Prostate gland (tissue), 2 donors: Measurements from ENCODE around the gene UGT1A3. TPM values are rescaled to one million over a fixed set of nuclear protein-coding genes. Genes with fewer than 3 reads are reported as not detected.

Experiments used
- DNase-seq: peaks from one replicate; pipeline ENCODE4 v3.0.0-alpha.2; 2019; ENCODE audit warnings: low spot score
- H3K27ac ChIP-seq, 2 donors: fragments of 200-600 bp; sonication (generic); 2 replicates each; pipeline ENCODE4 v1.5.1; 2017 to 2019
- H3K27me3 ChIP-seq: fragments of 200-600 bp; sonication (generic); replicated peaks from 2 replicates; pipeline ENCODE4 v1.5.1; 2019; ENCODE audit not compliant: insufficient read depth
- H3K36me3 ChIP-seq, 2 donors: fragments of 200-600 bp; sonication (generic); 1 replicate in 1 of 2; 2 replicates in 1 of 2; pipeline versions ENCODE4 v1.5.1 to v1.8.1; 2017 to 2019
- H3K4me1 ChIP-seq: fragments of 200-600 bp; sonication (generic); replicated peaks from 2 replicates; pipeline ENCODE4 v1.5.1; 2019
- H3K4me3 ChIP-seq, 2 donors: fragments of 200-600 bp; sonication (generic); 2 replicates each; pipeline ENCODE4 v1.5.1; 2017 to 2019
- H3K9me3 ChIP-seq: fragments of 200-600 bp; sonication (generic); 2 replicates; pipeline ENCODE4 v1.5.1; 2017
- CTCF ChIP-seq, 4 experiments: fragments of 200-600 bp in 2 of 4; fragments of 450-650 bp in 2 of 4; sonication (generic) in 2 of 4; IDR thresholded peaks; 1 replicate in 3 of 4; 2 replicates in 1 of 4; pipeline ENCODE4 v1.5.1; 2016 to 2019; ENCODE audit warnings: antibody characterized with exemption in 4 of 4, mild to moderate bottlenecking in 2 of 4, moderate library complexity in 2 of 4
- POLR2A ChIP-seq: fragments of 450-650 bp; IDR thresholded peaks from one replicate; pipeline ENCODE4 v1.6.1; 2016; ENCODE audit warnings: antibody characterized with exemption, mild to moderate bottlenecking
- POLR2AphosphoS5 ChIP-seq: sonication (generic); formaldehyde crosslinking; IDR thresholded peaks from one replicate; pipeline ENCODE4 v1.6.1; 2017; ENCODE audit warnings: antibody characterized with exemption
- WGBS: methylation state at CpG from one replicate; pipeline ENCODE4 v1.1.5; 2018; 5-methylcytosine and 5-hydroxymethylcytosine counted together
- intact Hi-C: fragments of 100-400 bp; cut with DNase I; formaldehyde crosslinking; loops from one replicate; pipeline ENCODE4 v1.14.2; 2022
- total RNA-seq, 2 donors: library from RNA; depleted of rRNA; stranded (reverse); fragments of >200 nt; gene quantifications; one replicate each; pipeline ENCODE4 v1.1.0, GENCODE V29; 2016

UGT1A3 gene
- total RNA-seq, 2 donors from 2014 or later = 0.64 TPM; not detected in 1

GRCh38 chr2:233791151-233791882, 62.5 kb downstream of the UGT1A3 start:
- 80% methylated on average over 18 of the region's 18 CpGs for WGBS
- H3K27ac ChIP-seq = no peak overlapping the region
- no peaks in the 10 kb centered on the region for H3K9me3 ChIP-seq
- TF ChIP-seq POLR2AphosphoS5 (no peak), CTCF (IDR thresholded peaks at IDR 0.05) (no peak), POLR2A (no peak)
- H3K36me3 ChIP-seq = no peaks in the 10 kb centered on the region
- no peaks in the 10 kb centered on the region for H3K27me3 ChIP-seq
- DNase-seq = no peak
- H3K4me1 ChIP-seq = no peaks in the 10 kb centered on the region
- no peak overlapping the region for H3K4me3 ChIP-seq
- intact Hi-C loops = no loop called here

- no peaks in the 10 kb centered on the region for H3K9me3 ChIP-seq
- H3K4me3 ChIP-seq = no peak overlapping the region
- 77% methylated on average over 9 of the region's 9 CpGs for WGBS
- H3K27ac ChIP-seq = no peak overlapping the region
- no peak for DNase-seq
- no peaks in the 10 kb centered on the region for H3K4me1 ChIP-seq
- H3K27me3 ChIP-seq = no peaks in the 10 kb centered on the region
- TF ChIP-seq POLR2AphosphoS5 (no peak), CTCF (IDR thresholded peaks at IDR 0.05) (no peak), POLR2A (no peak)
- no peaks in the 10 kb centered on the region for H3K36me3 ChIP-seq
- intact Hi-C loops = no loop called here
These were observed 63.1 kb downstream of the UGT1A3 start for GRCh38 chr2:233791883-233792329.

- 85% methylated on average over 7 of the region's 7 CpGs for WGBS
- Histone ChIP-seq H3K27ac (no peak overlapping the region), H3K4me1 (no peaks in the 10 kb centered on the region), H3K4me3 (no peak overlapping the region), H3K36me3 (no peaks in the 10 kb centered on the region), H3K9me3 (no peaks in the 10 kb centered on the region), H3K27me3 (no peaks in the 10 kb centered on the region)
- DNase-seq = no peak
- TF ChIP-seq POLR2AphosphoS5 (no peak), POLR2A (no peak), CTCF (IDR thresholded peaks at IDR 0.05) (no peak)
- intact Hi-C loops = no loop called here
These were observed 63.9 kb downstream of the UGT1A3 start for GRCh38 chr2:233792720-233793119.

GRCh38 chr2:233793465-233794127, 64.8 kb downstream of the UGT1A3 start:
- TF ChIP-seq POLR2AphosphoS5 (no peak), CTCF (IDR thresholded peaks at IDR 0.05) (no peak), POLR2A (no peak)
- Histone ChIP-seq H3K9me3 (no peaks in the 10 kb centered on the region), H3K36me3 (no peaks in the 10 kb centered on the region), H3K27me3 (no peaks in the 10 kb centered on the region), H3K4me3 (no peak overlapping the region), H3K27ac (no peak overlapping the region), H3K4me1 (no peaks in the 10 kb centered on the region)
- no peak for DNase-seq
- WGBS = 73% methylated on average over 18 of the region's 18 CpGs
- intact Hi-C loops = no loop called here
